GM20431 (cell line): ENCODE measurements around the gene SNAPC4.

Experiments
- in situ Hi-C: fragments of 300-500 bp; cut with MseI, MboI; formaldehyde crosslinking; loops from one replicate; pipeline ENCODE4 v1.15.0; 2020; ENCODE audit warnings: low sequenced_read_pairs; ENCODE audit not compliant: unreplicated experiment

The SNAPC4 gene

GRCh38 chr9:136400038-136400834 is at the start of gene SNAPC4:
SNAPC4 (minus strand) TSS chr9:136400170; CDS start chr9:136398428, 1,742 bp downstream.
- in situ Hi-C loops = no loop called here

GRCh38 chr9:136448655-136449054 is 48.7 kb upstream of the SNAPC4 start:
- in situ Hi-C loops = no loop called here

GRCh38 chr9:136447173-136447778 is 47.3 kb upstream of the SNAPC4 start:
- in situ Hi-C loops = no loop called here

- in situ Hi-C loops = no loop called here
Measured at GRCh38 chr9:136445799-136446198, 45.8 kb upstream of the SNAPC4 start.

GRCh38 chr9:136444102-136444501 is 44.1 kb upstream of the SNAPC4 start:
- in situ Hi-C loops = no loop called here

- in situ Hi-C loops = no loop called here
Measured at GRCh38 chr9:136443687-136444086, 43.7 kb upstream of the SNAPC4 start.

GRCh38 chr9:136443087-136443486 is 43.1 kb upstream of the SNAPC4 start:
- in situ Hi-C loops = no loop called here

GRCh38 chr9:136442265-136442664 is 42.3 kb upstream of the SNAPC4 start:
- in situ Hi-C loops = no loop called here

- in situ Hi-C loops = no loop called here
Measured at GRCh38 chr9:136441681-136442245, 41.8 kb upstream of the SNAPC4 start.

GRCh38 chr9:136441191-136441680 is 41.3 kb upstream of the SNAPC4 start:
- in situ Hi-C loops = no loop called here

GRCh38 chr9:136439481-136440408 is 39.8 kb upstream of the SNAPC4 start, which contains the start of gene INPP5E:
INPP5E (minus strand) TSS chr9:136439845; CDS start chr9:136439419, 426 bp downstream.
- in situ Hi-C loops = no loop called here

- in situ Hi-C loops = no loop called here
Measured at GRCh38 chr9:136438548-136439480, 38.8 kb upstream of the SNAPC4 start.

- in situ Hi-C loops = no loop called here
Measured at GRCh38 chr9:136437839-136438547, 38.0 kb upstream of the SNAPC4 start.

- in situ Hi-C loops = no loop called here
Measured at GRCh38 chr9:136437430-136437829, 37.5 kb upstream of the SNAPC4 start.

- in situ Hi-C loops = no loop called here
Measured at GRCh38 chr9:136436055-136436634, 36.2 kb upstream of the SNAPC4 start.

GRCh38 chr9:136434580-136435169 is 34.7 kb upstream of the SNAPC4 start:
- in situ Hi-C loops = no loop called here

GRCh38 chr9:136433849-136434579 is 34.0 kb upstream of the SNAPC4 start:
- in situ Hi-C loops = no loop called here
